GM23338 (cell line): ENCODE results near the gene RNF13. TPM values are rescaled to one million over a fixed set of nuclear protein-coding genes. Genes with fewer than 3 reads are reported as not detected.

Source experiments
- ATAC-seq: fragments of 200-7000 bp; cut with Tn5 transposase; 3 replicates; pipeline ENCODE4 v1.9.1; 2020
- DNase-seq: peaks from one replicate; pipeline ENCODE4 v3.0.0-alpha.2; 2015; ENCODE audit warnings: low spot score
- H2AFZ ChIP-seq: fragments of 200-600 bp; sonication (generic); 2 replicates; pipeline ENCODE4 v1.8.0; 2016; ENCODE audit warnings: antibody characterized with exemption, mild to moderate bottlenecking, moderate library complexity
- H3F3A ChIP-seq: fragments of 200-600 bp; sonication (generic); replicated peaks from 2 replicates; pipeline ENCODE4 v1.8.0; 2017; ENCODE audit warnings: antibody characterized with exemption, mixed run types, low read depth
- H3K27ac ChIP-seq: fragments of 200-600 bp; sonication (generic); 2 replicates; pipeline ENCODE4 v1.6.1; 2016; ENCODE audit warnings: low read depth
- H3K27me3 ChIP-seq: fragments of 200-600 bp; sonication (generic); 2 replicates; pipeline ENCODE4 v1.8.0; 2016; ENCODE audit warnings: mild to moderate bottlenecking, mixed run types, moderate library complexity; ENCODE audit not compliant: insufficient read depth
- H3K36me3 ChIP-seq: fragments of 200-600 bp; sonication (generic); 2 replicates; pipeline ENCODE4 v1.8.0; 2016; ENCODE audit warnings: mild to moderate bottlenecking; ENCODE audit not compliant: insufficient read depth
- H3K4me1 ChIP-seq: fragments of 200-600 bp; sonication (generic); 2 replicates; pipeline ENCODE4 v1.8.0; 2016; ENCODE audit warnings: mild to moderate bottlenecking, moderate library complexity; ENCODE audit not compliant: insufficient read depth
- H3K4me2 ChIP-seq: fragments of 200-600 bp; sonication (generic); 2 replicates; pipeline ENCODE4 v1.7.1; 2017; ENCODE audit warnings: mixed run types
- H3K4me3 ChIP-seq: fragments of 200-600 bp; sonication (generic); 2 replicates; pipeline ENCODE4 v1.6.1; 2016; ENCODE audit warnings: mixed run types
- H3K79me2 ChIP-seq: fragments of 200-600 bp; sonication (generic); replicated peaks from 2 replicates; pipeline ENCODE4 v1.8.0; 2017; ENCODE audit warnings: mild to moderate bottlenecking; ENCODE audit not compliant: insufficient read depth
- H3K9me2 ChIP-seq: fragments of 200-600 bp; sonication (generic); 2 replicates; pipeline ENCODE4 v1.8.0; 2017; ENCODE audit not compliant: insufficient read depth
- H4K20me1 ChIP-seq: fragments of 200-600 bp; sonication (generic); replicated peaks from 2 replicates; pipeline ENCODE4 v1.8.0; 2017; ENCODE audit warnings: mild to moderate bottlenecking; ENCODE audit not compliant: insufficient read depth
- H3K27ac Mint-ChIP-seq: 2 replicates; pipeline ENCODE4 v1.8.0; 2020; ENCODE audit warnings: inconsistent platforms, mild to moderate bottlenecking, moderate library complexity, mixed read lengths
- H3K27me3 Mint-ChIP-seq: 3 replicates; pipeline ENCODE4 v1.8.0; 2022; ENCODE audit warnings: low read depth, mild to moderate bottlenecking, moderate library complexity, mixed read lengths, inconsistent platforms; ENCODE audit not compliant: insufficient read depth, poor library complexity
- H3K36me3 Mint-ChIP-seq: 3 replicates; pipeline ENCODE4 v1.8.0; 2021; ENCODE audit warnings: low read depth, mild to moderate bottlenecking, inconsistent platforms, moderate library complexity, mixed read lengths
- H3K4me1 Mint-ChIP-seq: 3 replicates; pipeline ENCODE4 v1.8.0; 2020; ENCODE audit warnings: mild to moderate bottlenecking, inconsistent platforms, mixed read lengths
- H3K4me3 Mint-ChIP-seq: 3 replicates; pipeline ENCODE4 v1.8.0; 2021; ENCODE audit warnings: moderate library complexity, mild to moderate bottlenecking, inconsistent platforms, mixed read lengths
- H3K9me3 Mint-ChIP-seq: 3 replicates; pipeline ENCODE4 v1.8.0; 2020; ENCODE audit warnings: moderate library complexity, mild to moderate bottlenecking, inconsistent platforms, mixed read lengths
- CREB1 ChIP-seq: fragments of 250-450 bp; sonication (Bioruptor Pico); IDR thresholded peaks from 2 replicates; pipeline ENCODE4 v1.5.0; 2020; ENCODE audit warnings: low read depth, mild to moderate bottlenecking, moderate library complexity
- CTCF ChIP-seq, 2 experiments: fragments of 200-600 bp in 1 of 2; sonication (generic) in 1 of 2; conservative IDR thresholded peaks; 2 replicates each; pipeline versions ENCODE4 v1.5.1 to v1.6.1; 2016 to 2017; ENCODE audit warnings: antibody characterized with exemption in 2 of 2, low read depth in 2 of 2, mild to moderate bottlenecking in 2 of 2, moderate library complexity in 1 of 2
- ETS1 ChIP-seq: IDR thresholded peaks from 2 replicates; pipeline ENCODE4 v1.6.1; 2016; ENCODE audit warnings: antibody characterized with exemption
- EZH2 ChIP-seq: fragments of 200-600 bp; sonication (generic); IDR thresholded peaks from one replicate; pipeline ENCODE4 v1.8.0; 2017; ENCODE audit warnings: antibody characterized with exemption, mild to moderate bottlenecking, low read depth; ENCODE audit not compliant: unreplicated experiment
- EZH2phosphoT487 ChIP-seq: fragments of 200-600 bp; sonication (generic); IDR thresholded peaks from one replicate; pipeline ENCODE4 v1.8.1; 2018; ENCODE audit warnings: antibody characterized with exemption; ENCODE audit not compliant: unreplicated experiment
- JUNB ChIP-seq: IDR thresholded peaks from one replicate; pipeline ENCODE4 v1.6.1; 2016; ENCODE audit warnings: antibody characterized with exemption; ENCODE audit not compliant: unreplicated experiment
- NANOG ChIP-seq: IDR thresholded peaks from 2 replicates; pipeline ENCODE4 v1.6.1; 2016; ENCODE audit warnings: antibody characterized with exemption, borderline replicate concordance
- POLR2AphosphoS5 ChIP-seq: IDR thresholded peaks from 2 replicates; pipeline ENCODE4 v1.6.1; 2016; ENCODE audit warnings: antibody characterized with exemption, low read depth
- REST ChIP-seq: IDR thresholded peaks from one replicate; pipeline ENCODE4 v1.6.1; 2018; ENCODE audit warnings: antibody characterized with exemption; ENCODE audit not compliant: unreplicated experiment
- STAT1 ChIP-seq: IDR thresholded peaks from one replicate; pipeline ENCODE4 v1.6.1; 2016; ENCODE audit warnings: antibody characterized with exemption; ENCODE audit not compliant: unreplicated experiment
- ZNF114 ChIP-seq: fragments of 250-450 bp; sonication (Bioruptor Pico); IDR thresholded peaks from 2 replicates; pipeline ENCODE4 v1.5.0; 2020; ENCODE audit warnings: mild to moderate bottlenecking, moderate library complexity
- ZNF331 ChIP-seq: fragments of 250-450 bp; sonication (Bioruptor Pico); IDR thresholded peaks from 2 replicates; pipeline ENCODE4 v1.5.0; 2020; ENCODE audit warnings: low read depth, mild to moderate bottlenecking, moderate library complexity
- ZNF462 ChIP-seq: fragments of 250-450 bp; sonication (Bioruptor Pico); IDR thresholded peaks from 2 replicates; pipeline ENCODE4 v1.5.0; 2020; ENCODE audit warnings: mild to moderate bottlenecking, moderate library complexity
- polyA plus RNA-seq: library from polyadenylated mRNA; unstranded; fragments of >200 nt; fragmentation: Nextera tagmentation; extraction: Ambion mirVana; gene quantifications from 2 replicates; pipeline ENCODE4 v1.2.1, GENCODE V29; 2016
- total RNA-seq: library from RNA; depleted of rRNA; stranded (reverse); fragments of >200 nt; shearing (Covaris generic); gene quantifications from 2 replicates; pipeline ENCODE4 v1.2.3, GENCODE V29; 2014

Gene RNF13
- total and polyA plus RNA-seq, 2 experiments from 2014 or later = 46.3 to 101 TPM

GRCh38 chr3:149792452-149793270, 20.4 kb upstream of the RNF13 start, which contains the start of gene ANKUB1:
Gene ANKUB1, minus strand, starts transcription at chr3:149792554. Its CDS starts 188 bp downstream, at chr3:149792366.
- Histone ChIP-seq H3K4me2 (no peak within 1 kb of the TSS), H4K20me1 (no peaks in the 10 kb centered on the region), H3K36me3 (no peaks in the 10 kb centered on the region), H3K27ac (no peak within 1 kb of the TSS), H3F3A (no peaks in the 10 kb centered on the region), H3K4me3 (no peak within 1 kb of the TSS), H3K9me2 (no peaks in the 10 kb centered on the region), H3K4me1 (no peaks in the 10 kb centered on the region), H3K79me2 (no peaks in the 10 kb centered on the region), H3K27me3 (no peaks in the 10 kb centered on the region), H2AFZ (no peak within 1 kb of the TSS)
- no peaks in the 10 kb centered on the region for H3K9me3 Mint-ChIP-seq
- H3K27me3 Mint-ChIP-seq = no peaks in the 10 kb centered on the region
- H3K27ac Mint-ChIP-seq = no peak within 1 kb of the TSS
- no peaks in the 10 kb centered on the region for H3K4me1 Mint-ChIP-seq
- DNase-seq (no peak), ATAC-seq (no peak)
- H3K36me3 Mint-ChIP-seq = no peaks in the 10 kb centered on the region
- H3K4me3 Mint-ChIP-seq = no peak within 1 kb of the TSS
- no peak for TF ChIP-seq EZH2
- no peak for TF ChIP-seq NANOG
- TF ChIP-seq ETS1 = no peak
- no peak for TF ChIP-seq CTCF (conservative IDR thresholded peaks at IDR 0.05; ENCODE audit: low read depth in 2 of 2)
- no peak for TF ChIP-seq REST
- TF ChIP-seq EZH2phosphoT487 = no peak
- TF ChIP-seq POLR2AphosphoS5 = no peak
- no peak for TF ChIP-seq ZNF331 (CRISPR knock-in tag)
- no peak for TF ChIP-seq ZNF114 (CRISPR knock-in tag)
- no peak for TF ChIP-seq JUNB
- TF ChIP-seq ZNF462 (CRISPR knock-in tag) = no peak
- no peak for TF ChIP-seq STAT1
- no peak for TF ChIP-seq CREB1 (CRISPR knock-in tag)
